Heart left ventricle (tissue), 13 donors: Measurements from ENCODE around the gene SERPINF2.

Experiments
- POLR2A ChIP-seq, 2 donors: fragments of 450-650 bp; IDR thresholded peaks; one replicate each; pipeline ENCODE4 v1.6.1; 2017; ENCODE audit warnings: antibody characterized with exemption in 2 of 2, mild to moderate bottlenecking in 2 of 2, moderate library complexity in 2 of 2
- TF ChIP-seq, protein P1 (sequence below), 12 donors: fragments of 200-600 bp; sonication (generic) in 4 of 12; IDR thresholded peaks; one replicate each; pipeline versions ENCODE4 v1.5.0 to v1.8.0; 2018 to 2022; ENCODE audit warnings: antibody characterized with exemption in 12 of 12, mild to moderate bottlenecking in 5 of 12
- donor health status: ischemic (EF 13 %, LVEDD 7.1; RV severe dilation, severe dysfunction).
- donor health status: DM: no; HTN: yes; CAD: no.
- donor health status: DM: no; HTN: no; CAD: no.
- donor health status: ischemic (EF 25% LVEDD 6.9; RV normal size, moderate dysfunction).
- donor health status: ischemic (EF 25% LVEDD 5.7; RV mildly dilated, moderate dysfunction).
- donor health status: ischemic (EF 35%, LVEDD 5.7; RV mildly dilated, moderate dysfunction).
- donor health status: nonischemic (EF 11% LVEDD 7.7; RV severe dilation, severe dysfunction).
- donor health status: DM: yes; HTN: yes; CAD: no.
- donor health status: PGD.
- donor health status: ischemic (EF 29% LVEDD 5.4; RV normal size, mild dysfunction).
- donor health status: nonischemic (EF 23%, LVEDD 6.1; RV moderate dilation, normal function).

- TF ChIP-seq, protein P1, sequence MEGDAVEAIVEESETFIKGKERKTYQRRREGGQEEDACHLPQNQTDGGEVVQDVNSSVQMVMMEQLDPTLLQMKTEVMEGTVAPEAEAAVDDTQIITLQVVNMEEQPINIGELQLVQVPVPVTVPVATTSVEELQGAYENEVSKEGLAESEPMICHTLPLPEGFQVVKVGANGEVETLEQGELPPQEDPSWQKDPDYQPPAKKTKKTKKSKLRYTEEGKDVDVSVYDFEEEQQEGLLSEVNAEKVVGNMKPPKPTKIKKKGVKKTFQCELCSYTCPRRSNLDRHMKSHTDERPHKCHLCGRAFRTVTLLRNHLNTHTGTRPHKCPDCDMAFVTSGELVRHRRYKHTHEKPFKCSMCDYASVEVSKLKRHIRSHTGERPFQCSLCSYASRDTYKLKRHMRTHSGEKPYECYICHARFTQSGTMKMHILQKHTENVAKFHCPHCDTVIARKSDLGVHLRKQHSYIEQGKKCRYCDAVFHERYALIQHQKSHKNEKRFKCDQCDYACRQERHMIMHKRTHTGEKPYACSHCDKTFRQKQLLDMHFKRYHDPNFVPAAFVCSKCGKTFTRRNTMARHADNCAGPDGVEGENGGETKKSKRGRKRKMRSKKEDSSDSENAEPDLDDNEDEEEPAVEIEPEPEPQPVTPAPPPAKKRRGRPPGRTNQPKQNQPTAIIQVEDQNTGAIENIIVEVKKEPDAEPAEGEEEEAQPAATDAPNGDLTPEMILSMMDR (IDR thresholded peaks at IDR 0.05) = no peak
- TF ChIP-seq POLR2A (IDR thresholded peaks at IDR 0.05) = no peak
Measured at GRCh38 chr17:1712271-1712670, 30.4 kb upstream of the SERPINF2 start.
